Rectal smooth muscle tissue (tissue), 1 donor: ENCODE data around the gene CACNA2D3.

ENCODE experiments used
- H3K27ac ChIP-seq: one replicate; pipeline ENCODE4 v1.7.0; 2013; ENCODE audit warnings: low read depth, low read length, inconsistent platforms
- H3K27me3 ChIP-seq: one replicate; pipeline ENCODE4 v1.7.0; 2013; ENCODE audit warnings: low read length; ENCODE audit not compliant: control insufficient read depth, insufficient read depth
- H3K36me3 ChIP-seq: one replicate; pipeline ENCODE4 v1.7.0; 2013; ENCODE audit warnings: low read length; ENCODE audit not compliant: control insufficient read depth, insufficient read depth
- H3K4me1 ChIP-seq: one replicate; pipeline ENCODE4 v1.7.0; 2013; ENCODE audit warnings: low read length; ENCODE audit not compliant: control insufficient read depth, insufficient read depth
- H3K4me3 ChIP-seq: one replicate; pipeline ENCODE4 v1.7.0; 2013; ENCODE audit warnings: low read length
- H3K9ac ChIP-seq: one replicate; pipeline ENCODE4 v1.7.0; 2013; ENCODE audit warnings: low read length

CACNA2D3 gene

GRCh38 chr3:54671511-54671910 lies 549.2 kb downstream of the CACNA2D3 start:
- Histone ChIP-seq H3K4me3 (no peak overlapping the region), H3K36me3 (no peaks in the 10 kb centered on the region), H3K9ac (no peak overlapping the region), H3K4me1 (peaks cover 2% of the 10 kb centered on the region), H3K27ac (no peak overlapping the region), H3K27me3 (no peaks in the 10 kb centered on the region)

- H3K4me3 ChIP-seq = no peak overlapping the region
- H3K4me1 ChIP-seq = no peaks in the 10 kb centered on the region
- H3K27me3 ChIP-seq = no peaks in the 10 kb centered on the region
- H3K27ac ChIP-seq = no peak overlapping the region
- H3K9ac ChIP-seq = no peak overlapping the region
- H3K36me3 ChIP-seq = no peaks in the 10 kb centered on the region
These were observed 553.7 kb downstream of the CACNA2D3 start for GRCh38 chr3:54676087-54676486.

GRCh38 chr3:54681706-54682105 lies 559.4 kb downstream of the CACNA2D3 start:
- Histone ChIP-seq H3K36me3 (no peaks in the 10 kb centered on the region), H3K27ac (no peak overlapping the region), H3K27me3 (no peaks in the 10 kb centered on the region)

GRCh38 chr3:54685213-54685612 lies 562.9 kb downstream of the CACNA2D3 start:
- H3K27ac ChIP-seq = no peak overlapping the region
- H3K27me3 ChIP-seq = no peaks in the 10 kb centered on the region
- H3K9ac ChIP-seq = no peak overlapping the region
- H3K4me3 ChIP-seq = no peak overlapping the region
- no peaks in the 10 kb centered on the region for H3K36me3 ChIP-seq
- no peaks in the 10 kb centered on the region for H3K4me1 ChIP-seq

More at GRCh38 chr3:54681706-54682105, 559.4 kb downstream of the CACNA2D3 start:
- Histone ChIP-seq H3K4me3 (no peak overlapping the region), H3K9ac (no peak overlapping the region), H3K4me1 (no peaks in the 10 kb centered on the region)

GRCh38 chr3:54691289-54691771 lies 569.0 kb downstream of the CACNA2D3 start:
- H3K4me3 ChIP-seq = no peak overlapping the region
- H3K9ac ChIP-seq = no peak overlapping the region
- no peaks in the 10 kb centered on the region for H3K27me3 ChIP-seq
- no peak overlapping the region for H3K27ac ChIP-seq
- H3K4me1 ChIP-seq = no peaks in the 10 kb centered on the region
- H3K36me3 ChIP-seq = no peaks in the 10 kb centered on the region

GRCh38 chr3:54696313-54696712 lies 574.0 kb downstream of the CACNA2D3 start:
- H3K36me3 ChIP-seq = no peaks in the 10 kb centered on the region
- H3K4me1 ChIP-seq = no peaks in the 10 kb centered on the region
- no peak overlapping the region for H3K4me3 ChIP-seq
- H3K9ac ChIP-seq = no peak overlapping the region
- H3K27me3 ChIP-seq = no peaks in the 10 kb centered on the region
- H3K27ac ChIP-seq = no peak overlapping the region

GRCh38 chr3:54698054-54698453 lies 575.7 kb downstream of the CACNA2D3 start:
- Histone ChIP-seq H3K9ac (no peak overlapping the region), H3K36me3 (no peaks in the 10 kb centered on the region), H3K27ac (no peak overlapping the region), H3K4me1 (no peaks in the 10 kb centered on the region), H3K27me3 (no peaks in the 10 kb centered on the region), H3K4me3 (no peak overlapping the region)

- Histone ChIP-seq H3K9ac (no peak overlapping the region), H3K36me3 (no peaks in the 10 kb centered on the region), H3K27ac (no peak overlapping the region)
These were observed 581.6 kb downstream of the CACNA2D3 start for GRCh38 chr3:54703923-54704322.

GRCh38 chr3:54705730-54706129 lies 583.4 kb downstream of the CACNA2D3 start:
- no peak overlapping the region for H3K9ac ChIP-seq
- no peak overlapping the region for H3K27ac ChIP-seq
- H3K4me1 ChIP-seq = no peaks in the 10 kb centered on the region
- H3K36me3 ChIP-seq = no peaks in the 10 kb centered on the region
- no peak overlapping the region for H3K4me3 ChIP-seq
- H3K27me3 ChIP-seq = no peaks in the 10 kb centered on the region

More at GRCh38 chr3:54703923-54704322, 581.6 kb downstream of the CACNA2D3 start:
- no peaks in the 10 kb centered on the region for H3K27me3 ChIP-seq
- no peak overlapping the region for H3K4me3 ChIP-seq
- no peaks in the 10 kb centered on the region for H3K4me1 ChIP-seq

- Histone ChIP-seq H3K4me1 (no peaks in the 10 kb centered on the region), H3K36me3 (no peaks in the 10 kb centered on the region), H3K4me3 (no peak overlapping the region), H3K27ac (no peak overlapping the region), H3K9ac (no peak overlapping the region), H3K27me3 (no peaks in the 10 kb centered on the region)
These were observed 584.4 kb downstream of the CACNA2D3 start for GRCh38 chr3:54706738-54707137.

GRCh38 chr3:54709785-54710184 lies 587.4 kb downstream of the CACNA2D3 start:
- Histone ChIP-seq H3K4me1 (no peaks in the 10 kb centered on the region), H3K4me3 (no peak overlapping the region), H3K27ac (no peak overlapping the region), H3K9ac (no peak overlapping the region), H3K27me3 (no peaks in the 10 kb centered on the region), H3K36me3 (no peaks in the 10 kb centered on the region)

- no peak overlapping the region for H3K27ac ChIP-seq
- no peak overlapping the region for H3K9ac ChIP-seq
- H3K4me3 ChIP-seq = no peak overlapping the region
- H3K4me1 ChIP-seq = no peaks in the 10 kb centered on the region
- no peaks in the 10 kb centered on the region for H3K36me3 ChIP-seq
- H3K27me3 ChIP-seq = no peaks in the 10 kb centered on the region
These were observed 588.6 kb downstream of the CACNA2D3 start for GRCh38 chr3:54710954-54711353.

- no peak overlapping the region for H3K4me3 ChIP-seq
- no peak overlapping the region for H3K27ac ChIP-seq
- H3K9ac ChIP-seq = no peak overlapping the region
- H3K4me1 ChIP-seq = no peaks in the 10 kb centered on the region
- H3K36me3 ChIP-seq = no peaks in the 10 kb centered on the region
- H3K27me3 ChIP-seq = no peaks in the 10 kb centered on the region
These were observed 590.2 kb downstream of the CACNA2D3 start for GRCh38 chr3:54712539-54712938.
